ENCODE data around the gene TMIGD1. TPM values are rescaled to one million over a fixed set of nuclear protein-coding genes. Genes with fewer than 3 reads are reported as not detected.

Gene TMIGD1
- total RNA-seq, 4 donors from 2014 or later = not detected

DNA sequence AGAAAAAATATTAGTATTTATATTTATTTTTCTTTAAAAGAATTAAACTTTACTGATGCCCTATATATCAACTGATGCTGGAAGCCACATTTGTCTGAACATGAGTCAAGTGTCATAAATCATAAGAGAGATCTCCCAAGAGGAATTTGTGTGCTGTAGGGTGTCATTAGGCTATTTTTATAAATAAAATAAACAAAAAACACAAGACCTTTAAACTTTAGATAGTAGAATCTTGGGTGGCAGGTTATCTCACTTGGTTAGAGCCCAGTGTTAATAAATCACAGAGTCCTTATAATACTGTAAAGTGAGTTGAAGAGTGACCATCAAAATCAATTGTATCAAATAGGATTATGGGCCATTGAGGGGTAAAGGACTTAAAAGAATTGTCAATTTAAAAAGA, 23.6 kb upstream of the TMIGD1 start:
- TF ChIP-seq, protein P1, sequence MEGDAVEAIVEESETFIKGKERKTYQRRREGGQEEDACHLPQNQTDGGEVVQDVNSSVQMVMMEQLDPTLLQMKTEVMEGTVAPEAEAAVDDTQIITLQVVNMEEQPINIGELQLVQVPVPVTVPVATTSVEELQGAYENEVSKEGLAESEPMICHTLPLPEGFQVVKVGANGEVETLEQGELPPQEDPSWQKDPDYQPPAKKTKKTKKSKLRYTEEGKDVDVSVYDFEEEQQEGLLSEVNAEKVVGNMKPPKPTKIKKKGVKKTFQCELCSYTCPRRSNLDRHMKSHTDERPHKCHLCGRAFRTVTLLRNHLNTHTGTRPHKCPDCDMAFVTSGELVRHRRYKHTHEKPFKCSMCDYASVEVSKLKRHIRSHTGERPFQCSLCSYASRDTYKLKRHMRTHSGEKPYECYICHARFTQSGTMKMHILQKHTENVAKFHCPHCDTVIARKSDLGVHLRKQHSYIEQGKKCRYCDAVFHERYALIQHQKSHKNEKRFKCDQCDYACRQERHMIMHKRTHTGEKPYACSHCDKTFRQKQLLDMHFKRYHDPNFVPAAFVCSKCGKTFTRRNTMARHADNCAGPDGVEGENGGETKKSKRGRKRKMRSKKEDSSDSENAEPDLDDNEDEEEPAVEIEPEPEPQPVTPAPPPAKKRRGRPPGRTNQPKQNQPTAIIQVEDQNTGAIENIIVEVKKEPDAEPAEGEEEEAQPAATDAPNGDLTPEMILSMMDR (IDR thresholded peaks at IDR 0.05; ENCODE audit: low read depth) = no peak

DNA sequence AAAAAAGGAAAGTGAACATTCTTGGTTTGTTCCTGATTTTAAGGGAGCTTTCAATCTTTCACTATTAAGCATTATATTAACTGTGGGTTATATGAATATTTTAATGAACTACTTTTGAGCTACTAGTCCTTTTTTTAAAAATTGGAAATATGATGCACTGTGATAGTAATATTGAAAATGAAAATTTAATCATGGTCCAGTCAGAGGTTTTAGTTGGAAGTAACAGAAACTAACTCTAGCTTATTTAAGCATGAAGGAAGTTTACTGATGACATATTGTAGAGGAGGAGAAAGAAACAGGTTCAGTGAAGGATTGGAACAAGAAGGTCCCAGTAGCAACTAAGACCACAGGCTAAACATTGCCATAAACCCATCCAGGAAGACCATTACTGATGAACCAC, 20.8 kb upstream of the TMIGD1 start:
- TF ChIP-seq, protein P1 (IDR thresholded peaks at IDR 0.05; ENCODE audit: low read depth) = no peak

DNA sequence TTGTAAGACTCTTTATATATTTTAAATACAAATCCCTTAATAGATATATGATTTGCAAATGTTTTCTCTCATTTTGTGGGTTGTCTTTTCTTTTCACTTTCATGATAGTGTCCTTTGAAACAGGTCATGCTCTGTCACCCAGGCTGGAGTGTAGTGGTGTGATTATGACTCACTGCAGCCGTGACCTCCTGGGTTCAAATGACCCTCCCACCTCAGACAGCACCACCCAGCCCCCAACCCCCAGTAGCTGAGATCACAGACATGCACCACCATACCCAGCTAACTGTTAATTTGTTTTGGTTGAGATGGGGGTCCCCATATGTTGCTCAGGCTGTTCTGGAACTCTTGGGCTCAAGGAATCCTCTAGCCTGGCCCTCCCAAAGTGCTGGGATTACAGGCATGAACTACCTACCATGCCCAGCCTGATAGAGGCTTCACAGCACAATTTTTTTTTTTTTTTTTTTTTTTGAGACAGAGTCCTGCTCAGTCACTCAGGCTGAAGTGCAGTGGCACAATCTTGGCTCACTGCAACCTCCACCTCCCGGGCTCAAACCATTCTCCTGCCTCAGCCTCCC, 18.5 kb upstream of the TMIGD1 start:
- TF ChIP-seq, protein P1 (IDR thresholded peaks at IDR 0.05; ENCODE audit: low read depth) = no peak

DNA sequence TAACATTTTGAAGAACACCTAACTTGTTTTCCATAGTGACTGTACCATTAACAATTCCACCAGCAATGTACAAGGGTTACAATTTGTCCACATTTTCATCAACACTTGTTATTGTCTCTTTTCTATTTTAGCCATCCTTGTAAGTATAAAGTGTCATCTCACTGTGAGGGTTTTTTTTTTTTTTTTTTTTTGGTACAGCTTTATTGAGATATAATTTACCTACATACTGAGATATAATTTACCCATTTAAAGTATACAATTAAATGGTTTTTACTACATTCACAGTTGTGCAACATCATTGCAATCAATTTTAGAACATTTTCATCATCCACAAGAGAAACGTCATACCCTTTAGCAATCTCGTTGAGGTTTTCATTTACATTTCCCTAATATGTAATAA, 17.9 kb upstream of the TMIGD1 start:
- TF ChIP-seq, protein P1 (IDR thresholded peaks at IDR 0.05; ENCODE audit: low read depth) = no peak

DNA sequence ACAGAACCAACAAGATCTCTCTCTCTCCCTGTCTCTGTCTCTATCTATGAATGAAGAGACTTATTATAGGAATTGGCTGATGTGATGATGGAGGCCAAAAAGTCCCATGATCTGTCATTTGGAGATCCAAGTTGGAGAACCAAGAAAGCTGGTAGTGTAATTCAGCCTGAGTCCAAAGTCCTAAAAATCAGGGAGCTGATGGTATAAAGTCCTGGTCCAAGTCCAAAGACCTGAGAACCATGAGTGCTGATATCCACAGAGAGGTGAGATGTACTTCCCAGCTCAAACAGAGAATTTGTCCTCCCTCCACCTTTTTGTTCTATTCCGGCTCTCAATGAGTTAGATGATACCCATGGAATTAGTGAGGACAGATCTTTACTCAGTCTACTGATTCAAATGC, 15.4 kb upstream of the TMIGD1 start:
- TF ChIP-seq, protein P1 (IDR thresholded peaks at IDR 0.05; ENCODE audit: low read depth) = no peak

DNA sequence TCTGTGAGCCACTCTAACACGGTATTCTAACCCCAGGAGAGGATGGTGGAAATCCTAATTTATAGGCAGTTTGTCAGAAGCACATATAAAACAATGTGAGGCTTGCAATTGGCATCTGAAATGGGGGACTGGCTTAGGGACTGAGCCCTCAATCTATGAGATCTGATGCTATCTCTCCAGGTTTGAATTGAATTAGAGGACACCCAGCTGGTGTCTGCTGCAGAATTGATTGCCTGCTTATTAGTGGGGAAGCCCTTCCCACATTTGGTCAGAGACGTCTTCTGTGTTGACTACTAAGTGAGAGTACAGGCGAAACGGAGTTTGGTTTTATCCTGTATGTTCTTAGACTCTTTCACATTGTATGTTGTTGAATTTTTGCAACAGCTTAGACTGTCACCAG, 13.6 kb upstream of the TMIGD1 start:
- TF ChIP-seq, protein P1 (IDR thresholded peaks at IDR 0.05; ENCODE audit: low read depth) = no peak

DNA sequence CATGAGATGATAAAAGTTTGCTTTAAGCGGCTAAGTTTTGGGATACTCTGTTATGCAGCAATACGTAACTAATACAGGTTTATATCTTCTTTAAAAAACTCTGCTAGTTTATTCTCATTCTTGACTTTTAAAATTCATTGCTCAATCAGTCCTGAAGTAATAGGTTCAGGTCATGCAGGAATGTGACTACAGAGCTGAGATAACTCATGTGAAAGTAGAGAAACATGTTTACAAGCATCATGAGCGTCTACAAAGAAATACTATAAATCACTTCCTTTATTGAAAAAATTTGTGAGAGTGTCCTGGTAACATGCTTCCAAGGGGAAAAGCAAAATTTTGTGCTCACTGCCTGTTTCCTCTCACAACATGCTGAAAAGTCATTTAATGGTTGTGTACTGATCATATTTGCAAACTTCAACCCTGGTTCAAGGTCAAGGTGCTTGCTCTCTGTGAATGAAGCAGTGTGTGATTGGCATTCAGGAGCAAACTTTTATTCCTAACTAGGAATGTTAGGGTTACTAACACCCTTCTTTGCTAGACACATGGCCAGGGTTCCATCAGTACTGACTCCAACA, 12.5 kb upstream of the TMIGD1 start:
- TF ChIP-seq, protein P1 (IDR thresholded peaks at IDR 0.05; ENCODE audit: low read depth) = no peak
